ENCODE measurements around the gene BRD9.
A peak's percentile ranks its signal among the peaks of the same experiment; 100 is the strongest.
"Not testable (repeated sequence)": the region's sequence is repeated elsewhere in the genome, so short reads cannot be mapped to it uniquely, and the experiment has no call there.

Gene BRD9

DNA sequence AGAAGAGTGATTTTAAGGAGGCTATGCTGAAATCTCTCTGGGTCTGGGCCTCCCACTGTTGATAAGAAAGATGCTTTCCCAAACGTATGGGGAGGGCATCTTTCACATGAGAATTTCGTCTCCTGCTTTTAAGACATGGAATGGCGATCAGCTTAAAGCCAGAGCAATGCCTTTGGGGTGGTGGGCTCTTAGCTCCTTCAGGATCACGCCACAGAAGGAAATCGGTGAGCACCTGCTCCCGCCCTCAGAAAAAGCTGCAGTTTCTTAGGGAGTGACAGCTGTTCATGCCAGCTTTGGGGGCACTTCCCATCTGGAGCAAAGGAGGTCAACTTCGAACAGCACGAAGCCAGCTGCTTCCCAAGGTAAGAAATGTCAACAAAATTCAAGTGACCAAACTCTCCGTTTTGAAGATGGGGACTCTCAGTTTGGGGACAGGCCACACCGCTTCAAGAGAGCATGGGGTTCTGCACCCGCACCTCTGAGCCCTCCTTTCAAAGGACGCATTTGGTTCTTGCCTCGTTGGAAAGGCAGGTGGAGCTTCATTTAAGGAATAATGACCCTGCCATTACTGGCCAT, 39.1 kb upstream of the BRD9 start:
- H3K27ac Mint-ChIP-seq: no peak overlapping the region
- DNase-seq: no peak
- H3K27me3 Mint-ChIP-seq: peaks cover 20 to 43% of the 10 kb centered on the region in 2 donors
- H3K36me3 Mint-ChIP-seq (ENCODE audit: insufficient read depth): no peaks in the 10 kb centered on the region
- no peak overlapping the region for H3K4me3 Mint-ChIP-seq
- no peak for ATAC-seq (replicated peaks)
- H3K9me3 Mint-ChIP-seq: no peaks in the 10 kb centered on the region
- H3K4me1 Mint-ChIP-seq (ENCODE audit: low read depth in 2 of 2): peaks cover 0 to 1% of the 10 kb centered on the region in 2 donors

DNA sequence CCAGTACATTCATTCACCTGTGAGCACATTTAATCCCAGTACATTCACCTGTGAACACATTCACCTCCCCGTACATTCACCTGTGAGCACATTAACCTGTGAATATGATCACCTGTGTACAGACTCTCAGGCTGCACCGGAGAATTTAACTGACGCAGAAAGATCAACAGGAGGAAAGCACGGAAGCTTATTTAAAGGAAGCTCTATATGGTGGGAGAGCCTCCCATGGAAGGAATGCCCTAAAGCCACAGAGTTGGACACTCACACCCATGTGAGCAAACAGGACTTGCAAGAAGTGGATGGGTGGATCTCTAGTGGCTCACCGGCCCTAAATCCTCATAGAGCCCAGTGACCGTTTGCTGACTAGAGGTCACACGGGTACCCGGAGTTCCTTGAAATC, 38.3 kb upstream of the BRD9 start:
- no peaks in the 10 kb centered on the region for H3K9me3 Mint-ChIP-seq
- H3K4me1 Mint-ChIP-seq (ENCODE audit: low read depth in 2 of 2): peaks cover 0 to 3% of the 10 kb centered on the region in 2 donors
- H3K4me3 Mint-ChIP-seq: no peak overlapping the region
- no peaks in the 10 kb centered on the region for H3K36me3 Mint-ChIP-seq (ENCODE audit: insufficient read depth)
- DNase-seq (no peak), ATAC-seq (replicated peaks) (no peak)
- peaks cover 28 to 44% of the 10 kb centered on the region in 2 donors for H3K27me3 Mint-ChIP-seq
- H3K27ac Mint-ChIP-seq: no peak overlapping the region

DNA sequence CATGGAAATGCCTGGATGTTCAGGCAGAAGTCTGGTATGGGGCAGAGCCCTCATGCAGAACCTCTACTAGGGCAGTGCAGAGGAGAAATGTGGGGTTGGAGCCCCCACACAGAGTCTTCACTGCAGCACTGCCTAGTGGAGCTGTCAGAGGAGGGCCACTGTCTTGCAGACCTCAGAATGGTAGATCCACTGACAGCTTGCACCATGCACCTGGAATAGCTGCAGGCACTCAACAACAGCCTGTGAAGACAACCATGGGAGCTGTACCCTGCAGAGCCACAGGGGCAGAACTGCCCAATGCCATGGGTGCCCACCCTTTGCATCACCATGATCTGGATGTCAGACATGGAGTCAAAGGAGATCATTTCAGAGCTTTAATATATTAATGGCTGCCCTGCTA, 37.0 kb upstream of the BRD9 start:
- peaks cover 0 to 3% of the 10 kb centered on the region in 2 donors for H3K4me1 Mint-ChIP-seq (ENCODE audit: low read depth in 2 of 2)
- H3K27ac Mint-ChIP-seq: no peak overlapping the region
- H3K9me3 Mint-ChIP-seq: no peaks in the 10 kb centered on the region
- no peaks in the 10 kb centered on the region for H3K36me3 Mint-ChIP-seq (ENCODE audit: insufficient read depth)
- no peak for DNase-seq
- ATAC-seq (replicated peaks): no peak
- no peak overlapping the region for H3K4me3 Mint-ChIP-seq
- peaks cover 28 to 47% of the 10 kb centered on the region in 2 donors for H3K27me3 Mint-ChIP-seq

DNA sequence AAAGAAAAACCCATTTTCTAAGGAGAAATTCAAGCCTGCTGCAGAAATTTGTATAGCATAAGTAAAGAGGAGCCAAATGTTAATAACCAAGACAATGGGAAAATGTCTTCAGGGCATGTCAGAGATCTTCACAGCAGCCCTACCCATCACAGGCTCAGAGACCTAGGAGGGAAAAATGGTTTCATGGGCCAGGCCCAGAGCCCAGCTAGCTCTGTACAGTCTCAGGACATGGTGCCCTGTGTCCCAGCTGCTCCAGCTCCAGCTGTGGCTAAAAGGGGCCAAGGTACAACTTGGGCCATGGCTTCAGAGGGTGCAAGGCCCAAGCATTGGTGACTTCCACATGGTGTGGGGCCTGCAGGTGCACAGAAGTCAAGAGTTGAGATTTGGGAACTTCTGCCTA, 36.6 kb upstream of the BRD9 start:
- H3K27me3 Mint-ChIP-seq: peaks cover 28 to 50% of the 10 kb centered on the region in 2 donors
- H3K4me3 Mint-ChIP-seq; H3K9me3 Mint-ChIP-seq; H3K4me1 Mint-ChIP-seq (ENCODE audit: low read depth in 2 of 2); H3K27ac Mint-ChIP-seq; DNase-seq; H3K36me3 Mint-ChIP-seq (ENCODE audit: insufficient read depth); ATAC-seq (replicated peaks): not testable (repeated sequence)

DNA sequence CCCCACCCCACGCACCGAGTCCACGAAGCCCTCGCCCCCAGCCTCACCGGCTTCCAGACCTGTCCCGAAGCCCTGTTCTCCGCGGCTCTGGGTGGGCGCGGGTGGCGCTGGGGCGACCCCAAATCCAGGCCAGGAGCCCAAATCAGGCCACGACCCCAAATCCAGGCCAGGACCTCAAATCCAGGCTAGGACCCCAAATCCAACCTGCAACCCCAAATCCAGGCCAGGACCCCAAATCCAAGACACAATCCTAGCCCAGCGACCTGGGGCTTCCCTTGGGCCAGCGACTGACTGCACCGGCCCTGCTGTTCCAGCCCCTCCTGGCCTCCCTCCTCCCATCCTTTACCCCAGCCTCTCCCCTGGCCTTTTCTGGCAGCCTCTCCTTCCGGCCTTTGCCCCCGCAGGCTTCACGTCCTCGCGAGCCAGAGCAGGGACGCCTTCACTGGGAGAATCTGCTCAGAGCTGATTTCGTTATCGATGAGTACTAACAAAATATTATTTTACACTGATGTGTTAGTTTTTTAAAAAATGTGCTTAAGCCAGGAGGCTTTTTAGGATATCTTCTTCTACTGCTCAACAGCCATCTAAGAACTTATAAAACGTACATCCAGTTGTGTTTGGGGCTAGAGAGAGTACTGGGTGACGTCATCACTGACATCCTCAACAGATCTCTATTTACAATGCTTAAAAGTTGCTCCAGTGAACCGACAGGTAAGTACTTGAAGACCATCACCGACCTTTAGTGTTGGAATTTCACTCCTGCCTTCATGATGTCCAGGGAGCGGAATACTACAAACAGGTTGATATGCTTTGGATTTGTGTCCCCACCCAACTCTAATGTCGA, 34.8 kb upstream of the BRD9 start:
- H3K27ac Mint-ChIP-seq: peak overlapping the region in 1 of 2 donors; percentile 15
- peaks cover 28 to 58% of the 10 kb centered on the region in 2 donors for H3K27me3 Mint-ChIP-seq
- H3K4me1 Mint-ChIP-seq (ENCODE audit: low read depth in 2 of 2): peaks cover 0 to 6% of the 10 kb centered on the region in 2 donors

DNA sequence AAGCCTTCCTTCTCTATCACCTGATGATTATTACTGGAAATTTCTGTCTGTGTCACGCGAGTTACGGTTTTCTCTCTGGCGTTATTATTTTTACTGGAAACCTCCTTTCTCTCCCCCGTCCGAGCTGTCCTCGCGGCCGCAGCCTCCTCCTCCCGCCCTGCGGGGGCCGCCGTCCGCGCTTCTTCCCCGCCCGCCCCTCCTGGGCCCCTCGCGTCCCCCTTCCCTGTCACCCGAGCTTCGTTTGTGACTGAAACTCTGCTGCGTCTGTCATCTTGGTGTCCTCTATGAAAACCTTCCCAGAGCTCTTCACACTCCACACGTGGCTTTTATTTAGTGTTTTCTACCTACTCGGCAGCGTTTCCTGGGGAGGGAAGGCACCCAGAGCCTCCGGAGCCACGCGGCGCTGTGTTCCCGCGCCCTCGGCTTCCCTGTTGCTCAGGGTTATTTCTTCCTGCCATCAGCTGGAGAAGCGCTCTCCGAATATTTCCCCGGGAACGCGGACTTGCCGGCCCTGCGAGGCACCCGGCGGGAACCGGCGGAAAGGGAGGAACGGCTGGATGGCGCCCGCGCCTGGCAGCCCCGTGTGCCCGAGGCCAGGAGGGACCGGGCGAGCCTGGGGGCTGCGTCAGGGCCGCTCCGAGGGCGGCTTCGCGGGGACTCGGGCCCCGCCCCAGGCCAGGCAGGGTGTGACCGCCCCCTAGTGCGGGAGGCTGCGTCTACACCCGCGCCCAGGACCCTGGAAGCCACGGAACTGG, 34.0 kb upstream of the BRD9 start:
- peaks cover 0 to 6% of the 10 kb centered on the region in 2 donors for H3K4me1 Mint-ChIP-seq (ENCODE audit: low read depth in 2 of 2)
- peaks cover 28 to 58% of the 10 kb centered on the region in 2 donors for H3K27me3 Mint-ChIP-seq
- DNase-seq (peak in 1 of 3 experiments; percentile 14), ATAC-seq (replicated peaks) (peak; percentile 68)
- H3K27ac Mint-ChIP-seq: no peak overlapping the region
- H3K9me3 Mint-ChIP-seq: no peaks in the 10 kb centered on the region
- no peaks in the 10 kb centered on the region for H3K36me3 Mint-ChIP-seq (ENCODE audit: insufficient read depth)
- peak overlapping the region in 1 of 2 donors; percentile 27 for H3K4me3 Mint-ChIP-seq

More for the DNA sequence above, 34.8 kb upstream of the BRD9 start:
- Mint-ChIP-seq H3K36me3 (ENCODE audit: insufficient read depth) (no peaks in the 10 kb centered on the region), H3K9me3 (no peaks in the 10 kb centered on the region), H3K4me3 (peak overlapping the region in 1 of 2 donors; percentile 60)
- no peak for ATAC-seq (replicated peaks)
- DNase-seq: no peak

DNA sequence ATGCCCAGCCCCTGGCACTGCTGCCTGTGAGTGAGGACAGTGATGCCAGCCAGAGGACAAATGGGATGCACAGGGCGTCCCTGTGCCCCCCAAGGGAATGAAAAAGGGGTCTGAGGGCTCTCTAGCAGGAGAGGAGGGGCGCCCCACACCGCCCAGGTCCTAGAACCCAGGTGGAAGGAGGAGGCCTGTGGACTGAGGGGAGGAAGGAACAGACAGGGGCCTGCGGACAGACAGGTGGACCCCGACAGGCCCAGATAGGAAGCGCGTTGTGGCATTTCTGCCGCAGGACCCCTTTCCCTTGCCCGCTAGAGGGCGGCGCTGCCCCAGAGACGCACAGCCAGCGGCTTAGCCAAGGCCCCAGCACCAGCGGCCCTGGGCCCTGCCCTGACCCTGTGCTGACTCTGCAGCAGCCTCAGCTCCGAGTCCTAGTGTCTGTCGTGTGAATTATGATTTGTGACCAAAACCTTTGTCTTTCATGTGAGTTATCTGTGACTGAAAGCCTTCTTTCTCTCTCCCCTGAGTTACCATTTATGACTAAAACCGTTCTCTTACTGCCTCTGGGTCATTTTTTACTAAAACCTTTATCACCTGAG, 30.8 kb upstream of the BRD9 start:
- Mint-ChIP-seq H3K27ac (no peak overlapping the region), H3K9me3 (no peaks in the 10 kb centered on the region), H3K4me1 (ENCODE audit: low read depth in 2 of 2) (peaks cover 0 to 6% of the 10 kb centered on the region in 2 donors), H3K4me3 (no peak overlapping the region), H3K36me3 (ENCODE audit: insufficient read depth) (no peaks in the 10 kb centered on the region), H3K27me3 (peaks cover 19 to 40% of the 10 kb centered on the region in 2 donors)
- peak; percentile 48 to 57 (median 50) for DNase-seq
- peak; percentile 85 for ATAC-seq (replicated peaks)

DNA sequence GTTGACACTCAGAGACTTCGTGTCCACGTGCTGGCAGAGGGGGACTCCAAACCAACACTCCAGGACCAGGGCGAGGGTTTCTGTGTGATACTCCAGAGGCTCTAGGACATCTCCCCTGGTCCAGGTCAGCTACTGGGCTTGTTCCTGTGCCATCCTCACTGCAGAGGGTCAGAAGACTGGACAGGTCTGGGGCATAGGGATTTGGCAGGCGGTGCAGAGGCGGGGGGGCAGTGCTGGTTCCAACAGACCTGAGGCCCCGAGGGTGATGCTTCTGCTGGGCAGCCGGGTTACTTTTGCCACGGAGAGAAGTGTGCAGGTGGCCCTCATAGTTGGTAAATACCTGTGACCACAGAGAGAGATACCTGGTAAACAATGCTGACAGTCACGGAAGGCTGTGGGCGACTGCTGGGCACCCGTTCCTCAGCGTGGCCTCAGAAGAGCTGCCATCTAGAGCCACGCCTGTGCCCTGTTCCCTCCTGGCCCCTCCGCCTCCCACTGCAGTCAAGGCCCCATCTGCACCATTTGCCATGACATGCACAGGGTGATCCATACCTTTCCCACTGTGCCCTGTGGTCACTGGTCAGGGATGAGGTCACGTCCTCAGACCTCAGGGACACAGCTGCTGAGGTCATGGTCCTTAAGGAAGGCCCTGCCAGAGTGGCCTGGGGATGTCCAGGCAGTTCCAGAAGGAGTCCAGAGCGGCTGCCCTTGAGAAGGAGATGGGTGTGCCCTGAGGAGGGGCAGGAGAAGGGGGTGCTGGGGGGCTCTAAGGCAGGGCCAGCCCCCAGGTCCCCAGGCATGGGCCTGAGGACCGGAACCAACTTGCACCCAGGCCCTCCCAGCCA, 30.1 kb upstream of the BRD9 start:
- no peaks in the 10 kb centered on the region for H3K36me3 Mint-ChIP-seq (ENCODE audit: insufficient read depth)
- H3K27ac Mint-ChIP-seq: peak overlapping the region in 1 of 2 donors; percentile 56
- H3K9me3 Mint-ChIP-seq: no peaks in the 10 kb centered on the region
- no peak overlapping the region for H3K4me3 Mint-ChIP-seq
- ATAC-seq (replicated peaks) (no peak), DNase-seq (no peak)
- peaks cover 12 to 32% of the 10 kb centered on the region in 2 donors for H3K27me3 Mint-ChIP-seq
- H3K4me1 Mint-ChIP-seq (ENCODE audit: low read depth in 2 of 2): peaks cover 0 to 6% of the 10 kb centered on the region in 2 donors

DNA sequence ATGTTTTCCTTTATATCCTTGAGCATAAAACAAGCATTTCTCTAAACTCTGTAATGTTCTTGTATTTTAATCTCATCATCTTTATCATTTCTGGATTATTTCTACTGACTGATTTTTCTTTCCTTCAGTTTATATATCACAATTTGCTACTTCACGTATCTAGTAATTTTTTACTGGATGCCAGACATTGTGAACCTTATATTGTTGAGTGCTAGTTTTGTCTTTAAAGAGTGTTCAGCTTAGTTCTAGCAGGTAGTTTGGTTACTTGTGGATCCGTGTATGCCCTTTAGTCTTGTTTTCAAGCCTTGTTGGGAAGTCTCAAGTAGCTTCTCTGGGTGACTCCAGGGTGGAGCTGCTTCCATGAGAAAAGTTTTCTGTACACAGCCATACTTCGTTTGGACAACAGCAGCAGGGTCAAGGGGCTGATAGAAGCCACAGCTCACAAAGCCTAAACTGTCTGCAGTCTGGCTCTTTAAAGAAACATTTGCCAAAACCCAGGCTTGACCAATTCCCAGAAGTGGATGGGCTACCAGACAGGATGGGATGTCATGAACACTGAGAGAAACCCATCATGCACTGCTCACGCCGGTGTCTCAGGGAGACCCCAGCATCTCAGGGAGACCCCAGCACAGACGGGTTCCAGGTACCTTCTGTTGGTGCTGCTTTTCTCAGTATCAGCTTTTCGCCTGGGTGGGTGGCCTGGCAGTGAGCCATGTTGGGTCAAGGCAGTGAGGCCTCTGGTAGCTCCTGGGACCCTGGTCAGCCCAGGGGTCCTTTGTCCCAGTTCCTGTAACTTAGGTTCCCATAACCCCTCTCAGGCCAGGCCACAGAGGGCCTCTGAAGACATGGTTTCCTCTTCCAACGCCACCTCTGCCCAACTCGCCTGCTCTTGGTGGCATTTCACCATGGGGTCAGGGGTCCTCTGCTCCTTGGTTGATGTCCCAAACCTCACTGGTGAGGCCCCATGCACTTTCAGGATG, 29.1 kb upstream of the BRD9 start:
- DNase-seq (no peak), ATAC-seq (replicated peaks) (no peak)
- H3K9me3 Mint-ChIP-seq: no peaks in the 10 kb centered on the region
- H3K36me3 Mint-ChIP-seq (ENCODE audit: insufficient read depth): no peaks in the 10 kb centered on the region
- peaks cover 7 to 23% of the 10 kb centered on the region in 2 donors for H3K27me3 Mint-ChIP-seq
- no peak overlapping the region for H3K4me3 Mint-ChIP-seq
- peak overlapping the region in 1 of 2 donors; percentile 56 for H3K27ac Mint-ChIP-seq
- peaks cover 0 to 5% of the 10 kb centered on the region in 2 donors for H3K4me1 Mint-ChIP-seq (ENCODE audit: low read depth in 2 of 2)

DNA sequence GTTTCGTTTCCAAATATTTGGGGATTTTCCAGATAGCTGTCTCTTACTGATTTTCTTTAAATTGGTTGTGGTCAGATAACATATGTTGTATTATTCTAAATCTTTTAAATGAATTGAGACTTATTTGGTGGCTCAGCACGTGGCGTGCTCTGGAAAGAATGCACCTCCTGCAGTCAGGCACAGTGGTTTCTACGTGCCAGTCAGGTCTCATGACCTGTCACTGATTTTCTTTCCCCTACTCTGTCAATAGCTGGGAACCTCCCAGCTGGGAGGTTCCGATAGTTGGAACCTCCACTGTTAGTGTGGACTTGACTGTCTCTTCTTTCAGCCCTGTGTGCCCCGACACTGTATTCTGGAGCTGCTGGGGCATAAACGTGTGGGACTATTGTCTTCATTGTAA, 27.7 kb upstream of the BRD9 start:
- H3K9me3 Mint-ChIP-seq: no peaks in the 10 kb centered on the region
- no peak for DNase-seq
- no peak for ATAC-seq (replicated peaks)
- no peak overlapping the region for H3K4me3 Mint-ChIP-seq
- H3K36me3 Mint-ChIP-seq (ENCODE audit: insufficient read depth): no peaks in the 10 kb centered on the region
- H3K4me1 Mint-ChIP-seq (ENCODE audit: low read depth in 2 of 2): peaks cover 0 to 4% of the 10 kb centered on the region in 2 donors
- peaks cover 0 to 12% of the 10 kb centered on the region in 2 donors for H3K27me3 Mint-ChIP-seq
- no peak overlapping the region for H3K27ac Mint-ChIP-seq

DNA sequence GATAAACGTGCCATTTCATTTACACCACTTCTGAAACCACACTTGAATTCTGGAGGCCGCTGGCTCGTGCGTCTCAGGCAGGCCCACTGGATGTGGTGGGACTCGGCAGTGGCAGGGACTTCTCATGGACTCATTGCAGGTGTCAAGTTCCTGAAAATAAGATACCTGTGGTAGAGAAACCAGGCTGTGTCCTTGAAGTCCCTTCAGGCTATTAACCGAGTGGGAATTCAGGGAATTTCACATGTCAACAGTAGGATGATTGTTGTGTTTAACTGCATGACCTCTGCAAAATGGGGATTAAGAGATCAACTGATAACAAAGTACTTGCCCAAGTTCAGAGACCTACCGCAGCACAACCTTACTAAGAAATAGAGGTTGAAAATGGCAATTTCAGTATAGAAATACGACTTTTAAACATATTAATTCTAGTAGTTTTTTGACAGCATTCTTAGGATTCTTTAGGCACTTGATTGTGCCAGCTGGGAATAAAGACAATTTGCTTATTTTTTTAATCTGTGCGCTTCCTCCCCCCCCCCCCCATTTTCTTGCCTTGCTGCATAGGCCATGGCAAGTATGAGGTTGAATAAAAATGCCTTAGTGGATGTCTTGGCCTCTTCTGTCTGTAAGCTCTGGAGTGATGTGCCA, 26.9 kb upstream of the BRD9 start:
- no peak for ATAC-seq (replicated peaks)
- H3K4me1 Mint-ChIP-seq (ENCODE audit: low read depth in 2 of 2): peaks cover 0 to 4% of the 10 kb centered on the region in 2 donors
- H3K9me3 Mint-ChIP-seq: no peaks in the 10 kb centered on the region
- DNase-seq: no peak
- peaks cover 0 to 11% of the 10 kb centered on the region in 2 donors for H3K27me3 Mint-ChIP-seq
- peaks cover 3% of the 10 kb centered on the region for H3K36me3 Mint-ChIP-seq (ENCODE audit: insufficient read depth)
- no peak overlapping the region for H3K4me3 Mint-ChIP-seq
- no peak overlapping the region for H3K27ac Mint-ChIP-seq

All from effector memory CD8-positive, alpha-beta T cell (primary cell).